ENCODE measurements around the gene NAALADL2.

The NAALADL2 gene

GRCh38 chr3:175404027-175404426 lies 544.9 kb downstream of the NAALADL2 start:
- H3K27me3 ChIP-seq (ENCODE audit: low read length) = no peaks in the 10 kb centered on the region
- no peak for TF ChIP-seq EZH2phosphoT487 (conservative IDR thresholded peaks at IDR 0.05; ENCODE audit: low read length)
- TF ChIP-seq CTCF (IDR thresholded peaks at IDR 0.05; ENCODE audit: insufficient read depth, low read length, poor library complexity, severe bottlenecking) = no peak
- H3K9ac ChIP-seq (ENCODE audit: low read length) = no peak overlapping the region
- H3K36me3 ChIP-seq (ENCODE audit: low read length) = no peaks in the 10 kb centered on the region
- H3K9me3 ChIP-seq (ENCODE audit: insufficient read depth, low read length) = no peaks in the 10 kb centered on the region
- no peak overlapping the region for H3K4me3 ChIP-seq (ENCODE audit: insufficient read depth, low read length, poor library complexity, severe bottlenecking)
- no peak overlapping the region for H3K27ac ChIP-seq (ENCODE audit: low read depth, low read length)
- 0 out of 2 replicates have a peak, but pooled peaks cover 3% of the 10 kb centered on the region for H3K9me2 ChIP-seq (replicated peaks; ENCODE audit: insufficient read depth, low read length)
- no peaks in the 10 kb centered on the region; the same call in 1 of the 2 replicates for H4K20me1 ChIP-seq (ENCODE audit: low read depth, low read length)
- no peak overlapping the region for H3K4me2 ChIP-seq (ENCODE audit: low read depth, low read length, poor library complexity, severe bottlenecking)
- no peaks in the 10 kb centered on the region for H3K79me2 ChIP-seq (ENCODE audit: insufficient read depth, low read length)
- no peak overlapping the region for H2AFZ ChIP-seq (ENCODE audit: low read depth, low read length, severe bottlenecking)
- H3F3A ChIP-seq (ENCODE audit: insufficient read depth) = no peaks in the 10 kb centered on the region

- 0 out of 2 replicates have a peak, but pooled peaks cover 3% of the 10 kb centered on the region for H3K9me2 ChIP-seq (replicated peaks; ENCODE audit: insufficient read depth, low read length)
- no peaks in the 10 kb centered on the region for H3K27me3 ChIP-seq (ENCODE audit: low read length)
- H3K79me2 ChIP-seq (ENCODE audit: insufficient read depth, low read length) = no peaks in the 10 kb centered on the region
- no peak overlapping the region for H3K4me3 ChIP-seq (ENCODE audit: insufficient read depth, low read length, poor library complexity, severe bottlenecking)
- H3F3A ChIP-seq (ENCODE audit: insufficient read depth) = no peaks in the 10 kb centered on the region
- no peaks in the 10 kb centered on the region; the same call in 1 of the 2 replicates for H4K20me1 ChIP-seq (ENCODE audit: low read depth, low read length)
- no peak overlapping the region for H2AFZ ChIP-seq (ENCODE audit: low read depth, low read length, severe bottlenecking)
- H3K9ac ChIP-seq (ENCODE audit: low read length) = no peak overlapping the region
- TF ChIP-seq CTCF (IDR thresholded peaks at IDR 0.05; ENCODE audit: insufficient read depth, low read length, poor library complexity, severe bottlenecking) (no peak), EZH2phosphoT487 (conservative IDR thresholded peaks at IDR 0.05; ENCODE audit: low read length) (no peak)
- H3K36me3 ChIP-seq (ENCODE audit: low read length) = no peaks in the 10 kb centered on the region
- H3K9me3 ChIP-seq (ENCODE audit: insufficient read depth, low read length) = no peaks in the 10 kb centered on the region
- no peak overlapping the region for H3K27ac ChIP-seq (ENCODE audit: low read depth, low read length)
- H3K4me2 ChIP-seq (ENCODE audit: low read depth, low read length, poor library complexity, severe bottlenecking) = no peak overlapping the region
These were observed 545.5 kb downstream of the NAALADL2 start for GRCh38 chr3:175404621-175405020.

GRCh38 chr3:175410251-175410650 lies 551.1 kb downstream of the NAALADL2 start:
- H3K79me2 ChIP-seq (ENCODE audit: insufficient read depth, low read length) = no peaks in the 10 kb centered on the region
- no peaks in the 10 kb centered on the region for H3K9me3 ChIP-seq (ENCODE audit: insufficient read depth, low read length)
- H3F3A ChIP-seq (ENCODE audit: insufficient read depth) = no peaks in the 10 kb centered on the region
- no peaks in the 10 kb centered on the region; the same call in 1 of the 2 replicates for H4K20me1 ChIP-seq (ENCODE audit: low read depth, low read length)
- H3K27me3 ChIP-seq (ENCODE audit: low read length) = no peaks in the 10 kb centered on the region
- no peak overlapping the region for H2AFZ ChIP-seq (ENCODE audit: low read depth, low read length, severe bottlenecking)
- TF ChIP-seq EZH2phosphoT487 (conservative IDR thresholded peaks at IDR 0.05; ENCODE audit: low read length) (no peak), CTCF (IDR thresholded peaks at IDR 0.05; ENCODE audit: insufficient read depth, low read length, poor library complexity, severe bottlenecking) (no peak)
- no peaks in the 10 kb centered on the region for H3K36me3 ChIP-seq (ENCODE audit: low read length)
- no peak overlapping the region for H3K9ac ChIP-seq (ENCODE audit: low read length)
- no peak overlapping the region for H3K4me2 ChIP-seq (ENCODE audit: low read depth, low read length, poor library complexity, severe bottlenecking)
- H3K4me3 ChIP-seq (ENCODE audit: insufficient read depth, low read length, poor library complexity, severe bottlenecking) = no peak overlapping the region
- H3K9me2 ChIP-seq (replicated peaks; ENCODE audit: insufficient read depth, low read length) = no peaks in the 10 kb centered on the region
- no peak overlapping the region for H3K27ac ChIP-seq (ENCODE audit: low read depth, low read length)
